ENCODE results near the gene MFSD12.
A peak's percentile ranks its signal among the peaks of the same experiment; 100 is the strongest.

MFSD12 gene

GRCh38 chr19:3580156-3580934, 23.0 kb upstream of the MFSD12 start:
- no peak overlapping the region for H3K4me3 ChIP-seq (ENCODE audit: low read length)
- peak overlapping the region; percentile 8 for H3K9ac ChIP-seq (ENCODE audit: low read length)
- H3K9me3 ChIP-seq (ENCODE audit: control insufficient read depth, low read length): no peaks in the 10 kb centered on the region
- H3K4me1 ChIP-seq (ENCODE audit: control insufficient read depth, insufficient read depth, low read length): peaks cover 10% of the 10 kb centered on the region
- H3K36me3 ChIP-seq (ENCODE audit: control insufficient read depth, insufficient read depth, low read length): no peaks in the 10 kb centered on the region
- peaks cover 4% of the 10 kb centered on the region for H3K27me3 ChIP-seq (ENCODE audit: control insufficient read depth, insufficient read depth, low read length)

DNA sequence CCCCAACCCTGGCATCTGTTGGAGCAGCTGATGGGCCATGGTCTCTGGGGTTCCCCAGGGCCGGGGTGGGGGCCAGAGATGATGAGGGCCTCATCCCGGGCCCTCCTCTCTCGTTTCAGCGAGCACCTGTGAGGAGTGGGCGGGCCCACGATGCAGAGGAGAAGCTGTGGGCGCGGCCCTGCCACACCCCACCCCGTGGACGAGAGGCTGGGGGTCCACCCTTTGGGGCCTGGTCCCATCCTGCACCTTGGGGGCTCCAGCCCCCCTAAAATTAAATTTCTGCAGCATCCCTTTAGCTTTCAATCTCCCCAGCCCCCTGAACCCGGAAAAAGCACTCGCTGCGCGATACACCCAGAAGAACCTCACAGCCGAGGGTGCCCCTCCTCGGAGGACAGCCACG, 21.0 kb upstream of the MFSD12 start:
- H3K9me3 ChIP-seq (ENCODE audit: control insufficient read depth, low read length): no peaks in the 10 kb centered on the region
- H3K36me3 ChIP-seq (ENCODE audit: control insufficient read depth, insufficient read depth, low read length): no peaks in the 10 kb centered on the region
- no peaks in the 10 kb centered on the region for H3K27me3 ChIP-seq (ENCODE audit: control insufficient read depth, insufficient read depth, low read length)
- H3K4me3 ChIP-seq (ENCODE audit: low read length): no peak overlapping the region
- peaks cover 10% of the 10 kb centered on the region for H3K4me1 ChIP-seq (ENCODE audit: control insufficient read depth, insufficient read depth, low read length)
- no peak overlapping the region for H3K9ac ChIP-seq (ENCODE audit: low read length)

DNA sequence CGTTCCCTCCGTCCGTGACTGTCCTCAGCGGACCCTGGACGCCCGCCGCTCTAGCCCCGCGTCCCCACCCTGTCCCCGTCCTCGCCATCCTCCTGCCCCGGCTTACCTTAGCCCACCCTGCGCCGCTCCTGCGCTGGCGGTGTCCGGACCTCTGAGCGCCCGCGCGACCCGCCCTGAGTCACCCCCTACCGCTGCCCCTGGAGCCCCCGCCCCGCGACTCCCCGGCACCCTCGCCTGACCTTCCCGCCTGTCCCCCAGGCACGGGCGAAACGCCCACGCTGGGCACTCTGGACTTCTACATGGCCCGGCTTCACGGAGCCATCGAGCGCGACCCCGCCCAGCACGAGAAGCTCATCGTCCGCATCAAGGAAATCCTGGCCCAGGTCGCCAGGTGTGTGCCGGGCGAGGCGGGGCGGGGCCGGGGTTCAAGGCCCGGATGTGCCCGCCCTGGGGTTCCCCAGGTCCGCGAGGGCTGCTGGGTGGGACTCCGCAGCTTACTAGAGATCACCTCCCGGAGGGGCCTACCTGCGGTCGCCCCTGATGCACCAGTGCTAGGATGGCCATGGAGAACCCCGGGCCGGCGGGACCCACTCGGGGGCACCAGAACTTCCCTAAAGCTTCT, 20.4 kb upstream of the MFSD12 start:
- Histone ChIP-seq H3K4me1 (ENCODE audit: control insufficient read depth, insufficient read depth, low read length) (peaks cover 10% of the 10 kb centered on the region), H3K27me3 (ENCODE audit: control insufficient read depth, insufficient read depth, low read length) (no peaks in the 10 kb centered on the region), H3K4me3 (ENCODE audit: low read length) (no peak overlapping the region)

DNA sequence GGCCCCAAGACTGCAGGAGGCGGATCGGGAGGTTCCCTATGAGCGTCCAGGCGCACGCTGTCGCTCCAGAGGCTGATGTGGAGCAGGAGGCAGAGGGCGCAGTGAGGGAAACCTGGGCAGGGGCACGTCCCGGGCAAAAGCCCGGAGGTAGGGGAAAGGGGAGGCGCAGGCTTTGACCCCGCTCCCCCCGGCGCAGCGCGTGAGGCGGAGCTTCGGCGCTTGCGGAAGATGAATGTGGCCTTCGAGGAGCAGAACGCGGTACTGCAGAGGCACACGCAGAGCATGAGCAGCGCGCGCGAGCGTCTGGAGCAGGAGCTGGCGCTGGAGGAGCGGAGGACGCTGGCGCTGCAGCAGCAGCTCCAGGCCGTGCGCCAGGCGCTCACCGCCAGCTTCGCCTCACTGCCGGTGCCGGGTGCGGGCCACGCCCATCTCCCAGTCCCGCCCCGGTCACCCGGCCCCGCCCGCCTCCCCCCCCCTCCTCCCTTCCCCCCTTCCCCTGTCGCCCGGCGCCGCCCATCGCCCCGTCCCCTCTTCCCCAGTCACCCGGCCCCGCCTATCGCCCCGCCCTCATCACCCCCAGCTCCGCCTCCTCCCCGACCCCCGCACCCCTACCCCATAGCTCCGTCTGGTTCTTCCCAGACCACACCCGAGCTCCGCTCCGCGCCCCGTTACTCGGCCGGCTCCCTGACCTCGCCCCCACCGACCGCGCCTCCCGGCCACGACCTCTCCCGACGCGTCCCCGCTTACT, 19.5 kb upstream of the MFSD12 start:
- Histone ChIP-seq H3K27me3 (ENCODE audit: control insufficient read depth, insufficient read depth, low read length) (no peaks in the 10 kb centered on the region), H3K4me1 (ENCODE audit: control insufficient read depth, insufficient read depth, low read length) (peaks cover 15% of the 10 kb centered on the region), H3K9ac (ENCODE audit: low read length) (no peak overlapping the region), H3K4me3 (ENCODE audit: low read length) (no peak overlapping the region), H3K9me3 (ENCODE audit: control insufficient read depth, low read length) (no peaks in the 10 kb centered on the region), H3K36me3 (ENCODE audit: control insufficient read depth, insufficient read depth, low read length) (no peaks in the 10 kb centered on the region)

More for the DNA sequence above, 20.4 kb upstream of the MFSD12 start:
- Histone ChIP-seq H3K9me3 (ENCODE audit: control insufficient read depth, low read length) (no peaks in the 10 kb centered on the region), H3K9ac (ENCODE audit: low read length) (no peak overlapping the region), H3K36me3 (ENCODE audit: control insufficient read depth, insufficient read depth, low read length) (no peaks in the 10 kb centered on the region)

GRCh38 chr19:3575949-3576673, 18.7 kb upstream of the MFSD12 start:
- Histone ChIP-seq H3K4me3 (ENCODE audit: low read length) (no peak overlapping the region), H3K36me3 (ENCODE audit: control insufficient read depth, insufficient read depth, low read length) (no peaks in the 10 kb centered on the region), H3K9me3 (ENCODE audit: control insufficient read depth, low read length) (no peaks in the 10 kb centered on the region), H3K9ac (ENCODE audit: low read length) (no peak overlapping the region), H3K4me1 (ENCODE audit: control insufficient read depth, insufficient read depth, low read length) (peaks cover 15% of the 10 kb centered on the region), H3K27me3 (ENCODE audit: control insufficient read depth, insufficient read depth, low read length) (no peaks in the 10 kb centered on the region)

DNA sequence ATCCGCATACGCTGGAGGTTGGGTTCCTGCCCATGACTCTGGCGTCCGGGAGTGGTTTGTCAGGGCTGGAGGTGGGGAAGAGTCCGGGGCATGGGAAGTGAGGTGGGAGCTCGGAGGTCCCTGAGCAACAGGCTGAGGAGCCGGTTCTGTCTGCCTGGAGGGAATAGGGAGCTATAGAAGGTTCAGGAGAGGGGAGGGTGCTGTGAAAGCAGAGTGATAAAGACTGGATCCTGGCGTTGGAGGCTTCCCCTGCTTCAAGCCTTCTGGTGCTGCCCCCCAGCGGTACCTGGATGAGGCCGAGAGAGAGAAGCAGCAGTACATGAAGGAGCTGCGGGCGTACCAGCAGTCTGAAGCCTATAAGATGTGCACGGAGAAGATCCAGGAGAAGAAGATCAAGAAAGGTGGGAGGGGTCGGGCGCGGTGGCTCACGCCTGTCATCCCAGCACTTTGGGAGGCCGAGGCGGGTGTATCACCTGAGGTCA, 17.9 kb upstream of the MFSD12 start:
- H3K4me1 ChIP-seq (ENCODE audit: control insufficient read depth, insufficient read depth, low read length): peaks cover 15% of the 10 kb centered on the region

DNA sequence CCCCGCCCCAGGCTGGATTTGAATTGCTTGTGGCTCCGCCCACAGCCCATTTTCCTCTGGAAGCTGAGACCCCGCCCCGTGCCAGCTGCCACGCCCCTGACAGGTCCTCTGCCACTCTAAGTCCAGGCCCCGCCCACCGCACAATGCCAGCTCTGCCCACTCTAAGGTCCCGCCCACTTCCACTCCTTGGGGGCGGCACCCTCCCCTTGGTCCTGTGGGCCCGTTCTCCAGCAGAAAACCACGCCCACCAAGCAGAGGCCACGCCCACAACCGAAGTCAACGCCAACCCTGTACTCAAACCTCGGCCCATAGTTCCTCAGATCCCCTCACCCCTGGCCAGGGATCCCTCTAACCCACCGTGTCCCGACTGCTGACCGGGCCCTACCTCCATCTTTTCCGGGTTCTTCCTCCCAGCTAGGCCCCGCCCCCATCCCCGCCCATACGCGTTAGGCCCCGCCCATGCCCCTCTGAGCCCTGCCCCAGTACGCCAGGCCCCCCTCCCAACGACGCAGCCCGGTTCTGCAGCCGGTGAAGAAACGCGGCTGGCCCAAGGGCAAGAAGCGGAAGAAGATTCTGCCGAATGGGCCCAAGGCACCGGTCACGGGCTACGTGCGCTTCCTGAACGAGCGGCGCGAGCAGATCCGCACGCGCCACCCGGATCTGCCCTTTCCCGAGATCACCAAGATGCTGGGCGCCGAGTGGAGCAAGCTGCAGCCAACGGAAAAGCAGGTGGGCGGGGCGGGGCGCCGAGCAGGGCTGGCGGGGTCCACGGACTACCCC, 16.7 kb upstream of the MFSD12 start:
- Histone ChIP-seq H3K4me3 (ENCODE audit: low read length) (peak overlapping the region; percentile 63), H3K27me3 (ENCODE audit: control insufficient read depth, insufficient read depth, low read length) (no peaks in the 10 kb centered on the region), H3K9ac (ENCODE audit: low read length) (peak overlapping the region; percentile 69), H3K4me1 (ENCODE audit: control insufficient read depth, insufficient read depth, low read length) (peaks cover 15% of the 10 kb centered on the region), H3K9me3 (ENCODE audit: control insufficient read depth, low read length) (no peaks in the 10 kb centered on the region), H3K36me3 (ENCODE audit: control insufficient read depth, insufficient read depth, low read length) (no peaks in the 10 kb centered on the region)

More for the DNA sequence above, 17.9 kb upstream of the MFSD12 start:
- Histone ChIP-seq H3K36me3 (ENCODE audit: control insufficient read depth, insufficient read depth, low read length) (no peaks in the 10 kb centered on the region), H3K9ac (ENCODE audit: low read length) (no peak overlapping the region), H3K27me3 (ENCODE audit: control insufficient read depth, insufficient read depth, low read length) (no peaks in the 10 kb centered on the region), H3K9me3 (ENCODE audit: control insufficient read depth, low read length) (no peaks in the 10 kb centered on the region), H3K4me3 (ENCODE audit: low read length) (no peak overlapping the region)

GRCh38 chr19:3573162-3573857, 15.9 kb upstream of the MFSD12 start:
- peak overlapping the region; percentile 63 for H3K4me3 ChIP-seq (ENCODE audit: low read length)
- H3K4me1 ChIP-seq (ENCODE audit: control insufficient read depth, insufficient read depth, low read length): peaks cover 15% of the 10 kb centered on the region
- H3K9me3 ChIP-seq (ENCODE audit: control insufficient read depth, low read length): no peaks in the 10 kb centered on the region
- no peaks in the 10 kb centered on the region for H3K36me3 ChIP-seq (ENCODE audit: control insufficient read depth, insufficient read depth, low read length)
- peak overlapping the region; percentile 69 for H3K9ac ChIP-seq (ENCODE audit: low read length)
- no peaks in the 10 kb centered on the region for H3K27me3 ChIP-seq (ENCODE audit: control insufficient read depth, insufficient read depth, low read length)

GRCh38 chr19:3572855-3573161, 15.4 kb upstream of the MFSD12 start, which contains the start of gene HMG20B:
TSS of gene HMG20B (plus strand) at chr19:3572944. CDS start at chr19:3573310, 366 bp downstream.
- H3K36me3 ChIP-seq (ENCODE audit: control insufficient read depth, insufficient read depth, low read length): no peaks in the 10 kb centered on the region
- no peaks in the 10 kb centered on the region for H3K27me3 ChIP-seq (ENCODE audit: control insufficient read depth, insufficient read depth, low read length)
- H3K4me3 ChIP-seq (ENCODE audit: low read length): peak within 1 kb of the TSS; percentile 66
- H3K9ac ChIP-seq (ENCODE audit: low read length): peak within 1 kb of the TSS; percentile 69
- no peaks in the 10 kb centered on the region for H3K9me3 ChIP-seq (ENCODE audit: control insufficient read depth, low read length)
- peaks cover 15% of the 10 kb centered on the region for H3K4me1 ChIP-seq (ENCODE audit: control insufficient read depth, insufficient read depth, low read length)

GRCh38 chr19:3572132-3572854, 14.9 kb upstream of the MFSD12 start:
- peaks cover 15% of the 10 kb centered on the region for H3K4me1 ChIP-seq (ENCODE audit: control insufficient read depth, insufficient read depth, low read length)
- no peaks in the 10 kb centered on the region for H3K36me3 ChIP-seq (ENCODE audit: control insufficient read depth, insufficient read depth, low read length)
- peak overlapping the region; percentile 66 for H3K4me3 ChIP-seq (ENCODE audit: low read length)
- peak overlapping the region; percentile 65 for H3K9ac ChIP-seq (ENCODE audit: low read length)
- no peaks in the 10 kb centered on the region for H3K27me3 ChIP-seq (ENCODE audit: control insufficient read depth, insufficient read depth, low read length)
- no peaks in the 10 kb centered on the region for H3K9me3 ChIP-seq (ENCODE audit: control insufficient read depth, low read length)

Measured in mucosa of stomach (tissue), 1 donor.